Gastroesophageal sphincter (tissue), 3 donors: Measurements from ENCODE around the gene TNKS1BP1.

Experiments used
- CTCF ChIP-seq, 4 experiments: fragments of 200-600 bp in 2 of 4; fragments of 450-650 bp in 2 of 4; sonication (generic) in 1 of 4; IDR thresholded peaks; one replicate each; pipeline ENCODE4 v1.5.1; 2017 to 2019; ENCODE audit warnings: antibody characterized with exemption in 4 of 4, mild to moderate bottlenecking in 2 of 4, moderate library complexity in 2 of 4
- EP300 ChIP-seq: sonication (generic); formaldehyde crosslinking; IDR thresholded peaks from one replicate; pipeline ENCODE4 v1.6.1; 2017; ENCODE audit warnings: antibody characterized with exemption, mild to moderate bottlenecking
- POLR2A ChIP-seq, 2 donors: fragments of 450-650 bp; IDR thresholded peaks; one replicate each; pipeline ENCODE4 v1.6.1; 2017; ENCODE audit warnings: antibody characterized with exemption in 2 of 2, mild to moderate bottlenecking in 2 of 2, moderate library complexity in 1 of 2
- POLR2AphosphoS5 ChIP-seq: sonication (generic); formaldehyde crosslinking; IDR thresholded peaks from one replicate; pipeline ENCODE4 v1.6.1; 2017; ENCODE audit warnings: antibody characterized with exemption

GRCh38 chr11:57353036-57353435 lies 28.3 kb upstream of the TNKS1BP1 start:
- no peak for TF ChIP-seq POLR2A (IDR thresholded peaks at IDR 0.05)
- TF ChIP-seq CTCF (IDR thresholded peaks at IDR 0.05) = no peak
- no peak for TF ChIP-seq EP300
- TF ChIP-seq POLR2AphosphoS5 = no peak
